GM19193 (cell line): ENCODE results near the gene FNDC7.

Source experiments
- POLR2A ChIP-seq: IDR thresholded peaks from 4 replicates; pipeline ENCODE4 v1.6.1; 2011; ENCODE audit not compliant: insufficient read depth, insufficient read length; ENCODE audit errors: extremely low read depth

FNDC7 gene

DNA sequence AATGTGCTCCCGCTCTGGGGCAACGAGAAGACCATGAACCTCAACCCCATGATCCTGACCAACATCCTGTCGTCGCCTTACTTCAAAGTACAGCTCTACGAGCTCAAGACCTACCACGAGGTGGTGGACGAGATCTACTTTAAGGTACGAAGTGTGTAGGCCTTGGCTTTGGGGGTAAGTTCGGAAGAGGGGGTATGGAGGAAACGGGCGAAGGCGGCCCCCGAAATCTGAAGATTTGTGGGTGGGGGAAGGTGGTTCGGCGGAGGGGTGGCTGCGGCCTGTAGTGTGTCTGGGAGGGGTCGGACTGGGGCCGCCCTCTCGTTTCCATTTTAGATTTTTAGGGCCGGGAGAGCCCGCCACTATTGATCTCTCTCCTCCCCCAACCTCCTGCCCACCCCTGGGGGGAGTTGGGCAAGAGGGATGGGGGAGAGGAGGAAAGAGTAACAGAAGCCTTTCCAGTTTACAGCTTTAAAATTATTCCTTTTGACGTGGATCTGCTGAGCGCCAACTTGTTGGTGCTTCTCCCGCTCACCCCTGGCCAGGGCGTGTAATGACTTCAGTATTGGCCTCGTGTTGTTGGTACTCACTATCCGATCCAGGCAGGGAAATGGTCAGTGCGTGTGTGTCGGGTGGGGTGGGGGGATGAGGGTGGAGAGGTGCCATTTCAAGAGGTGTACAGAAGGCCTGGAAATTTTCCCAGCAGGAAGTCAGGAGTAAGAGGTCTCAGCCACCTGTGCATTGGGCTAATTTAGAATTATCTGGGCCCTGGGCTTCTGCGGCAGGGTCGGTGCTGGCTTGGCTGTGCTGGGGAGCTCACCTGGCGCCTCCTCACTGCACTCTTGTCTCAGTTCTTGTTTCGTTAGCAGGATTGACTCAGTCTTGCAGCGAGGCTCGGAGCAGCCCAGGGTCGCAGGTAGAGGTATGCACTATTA lies 19.7 kb upstream of the FNDC7 start:
- no peak for TF ChIP-seq POLR2A

DNA sequence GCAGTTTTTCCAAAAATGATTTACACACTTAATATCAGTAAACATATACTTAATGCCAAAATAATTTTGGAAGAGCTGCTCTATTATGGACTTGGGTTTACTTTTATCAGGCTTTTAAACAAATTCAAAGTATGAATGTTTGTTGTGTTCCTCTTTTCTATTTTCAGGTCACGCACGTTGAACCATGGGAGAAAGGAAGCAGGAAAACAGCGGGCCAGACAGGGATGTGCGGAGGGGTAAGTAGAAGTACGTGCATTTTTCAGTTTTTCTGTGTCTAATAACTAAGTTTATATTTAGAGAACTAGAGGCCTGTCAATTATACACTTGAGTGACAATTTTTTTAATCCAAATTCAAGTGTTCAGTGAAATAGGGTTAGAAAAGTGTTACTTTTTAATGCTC lies 17.2 kb upstream of the FNDC7 start:
- no peak for TF ChIP-seq POLR2A

DNA sequence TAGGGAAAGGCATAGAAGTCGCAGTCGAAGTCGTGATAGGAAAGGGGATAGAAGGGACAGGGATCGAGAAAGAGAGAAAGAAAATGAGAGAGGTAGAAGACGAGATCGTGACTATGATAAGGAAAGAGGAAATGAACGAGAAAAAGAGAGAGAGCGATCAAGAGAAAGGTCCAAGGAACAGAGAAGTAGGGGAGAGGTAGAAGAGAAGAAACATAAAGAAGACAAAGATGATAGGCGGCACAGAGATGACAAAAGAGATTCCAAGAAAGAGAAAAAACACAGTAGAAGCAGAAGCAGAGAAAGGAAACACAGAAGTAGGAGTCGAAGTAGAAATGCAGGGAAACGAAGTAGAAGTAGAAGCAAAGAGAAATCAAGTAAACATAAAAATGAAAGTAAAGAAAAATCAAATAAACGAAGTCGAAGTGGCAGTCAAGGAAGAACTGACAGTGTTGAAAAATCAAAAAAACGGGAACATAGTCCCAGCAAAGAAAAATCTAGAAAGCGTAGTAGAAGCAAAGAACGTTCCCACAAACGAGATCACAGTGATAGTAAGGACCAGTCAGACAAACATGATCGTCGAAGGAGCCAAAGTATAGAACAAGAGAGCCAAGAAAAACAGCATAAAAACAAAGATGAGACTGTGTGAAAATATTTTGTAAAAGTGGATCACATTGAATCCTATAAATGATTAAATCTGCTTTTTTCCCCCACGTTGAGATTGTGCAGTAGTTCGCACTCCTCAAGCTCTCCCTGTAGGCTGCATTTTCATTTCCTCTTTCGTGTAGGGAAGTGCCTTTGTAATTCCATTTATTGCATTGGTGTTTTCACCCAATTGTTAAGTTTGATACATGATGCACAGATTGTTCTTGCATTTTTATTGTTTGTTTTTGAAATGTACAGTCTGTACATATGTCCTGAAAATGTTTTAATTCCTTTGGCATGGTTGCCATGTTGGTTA lies 13.1 kb upstream of the FNDC7 start:
- no peak for TF ChIP-seq POLR2A

DNA sequence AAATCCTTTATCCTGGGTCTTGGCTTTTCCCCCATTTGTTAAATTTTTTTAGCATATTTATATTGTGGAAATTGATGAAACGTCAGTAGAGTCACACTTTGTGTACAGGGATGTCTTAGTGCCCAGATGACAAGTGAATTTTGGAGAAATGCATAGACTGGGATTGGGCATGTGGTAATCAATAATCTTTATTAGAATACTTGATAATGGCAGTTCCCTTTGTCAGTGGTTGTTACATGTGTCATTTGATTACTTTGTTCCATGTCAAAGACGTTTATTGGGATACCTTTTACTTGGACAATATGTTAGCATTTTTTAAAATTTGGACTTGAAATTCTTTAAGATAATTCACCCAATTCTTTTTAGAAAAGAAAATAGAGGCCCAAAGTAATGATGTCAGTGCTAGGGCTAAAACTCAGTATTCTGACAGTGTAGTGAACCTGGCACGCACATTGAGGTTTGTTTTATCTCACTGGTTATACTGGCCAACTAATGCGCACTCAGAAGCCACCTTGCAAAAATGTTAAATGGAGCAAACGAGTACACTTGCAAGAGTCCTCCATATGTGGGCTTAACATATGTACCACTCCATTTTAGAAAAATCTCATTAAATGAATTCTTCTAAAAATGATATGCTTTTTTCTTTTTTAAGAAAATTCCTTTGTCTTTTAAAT lies 11.4 kb upstream of the FNDC7 start:
- TF ChIP-seq POLR2A = no peak

DNA sequence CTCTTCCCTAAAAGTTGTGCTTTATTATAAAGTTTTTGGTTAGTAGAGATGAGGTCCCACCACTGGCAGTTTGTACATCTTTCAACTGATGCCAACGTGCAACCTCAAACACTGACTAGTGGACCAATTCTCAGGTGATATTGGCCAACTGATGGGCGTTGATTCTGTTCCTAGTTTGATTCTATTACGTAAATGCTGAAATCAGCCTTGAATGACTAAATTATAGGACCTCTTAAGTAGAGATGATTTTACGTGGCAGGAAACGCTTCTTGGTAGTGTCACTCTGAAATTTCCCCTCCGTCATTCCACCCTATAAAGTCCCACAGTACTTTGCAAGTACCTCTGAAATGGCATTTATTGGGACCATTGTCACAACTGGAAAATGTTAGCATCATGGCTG lies 8.8 kb upstream of the FNDC7 start:
- no peak for TF ChIP-seq POLR2A

DNA sequence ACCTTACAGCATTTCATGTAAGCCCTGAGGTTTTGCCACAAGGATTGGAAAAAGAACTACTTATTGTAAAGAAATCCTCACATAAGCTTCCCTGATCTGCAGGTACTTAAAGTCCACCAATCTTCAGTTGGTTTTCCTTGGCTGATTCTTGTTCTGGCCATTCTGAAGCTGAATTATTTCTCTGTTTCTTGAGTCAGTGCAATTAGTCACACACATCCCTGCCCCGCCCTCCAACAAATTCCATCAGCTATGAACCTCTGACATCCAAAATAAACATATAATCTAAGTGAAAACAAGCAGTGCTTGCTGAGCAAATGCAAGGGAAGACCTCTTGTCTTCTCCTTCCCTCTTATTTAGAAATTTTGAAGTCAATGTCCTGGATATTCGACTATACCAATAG lies 8.2 kb upstream of the FNDC7 start:
- TF ChIP-seq POLR2A = no peak

DNA sequence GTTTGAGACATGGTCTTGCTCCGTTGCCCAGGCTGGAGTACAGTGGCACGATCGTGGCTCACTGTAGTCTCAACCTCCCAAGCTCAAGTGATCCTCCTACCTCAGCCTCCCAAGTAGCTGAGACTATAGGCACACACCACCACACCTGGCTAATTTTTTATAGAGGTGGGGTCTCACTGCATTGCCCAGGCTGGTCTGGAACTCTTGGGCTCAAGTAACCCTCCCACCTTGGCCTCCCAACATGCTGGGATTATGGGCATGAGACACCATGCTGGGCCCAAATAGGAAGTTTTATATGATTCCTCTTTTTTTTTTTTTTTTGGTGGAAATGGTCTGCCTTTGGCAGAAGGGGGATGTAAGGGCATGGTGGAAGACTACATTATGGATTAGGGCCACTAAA lies 6.1 kb upstream of the FNDC7 start:
- TF ChIP-seq POLR2A = no peak

DNA sequence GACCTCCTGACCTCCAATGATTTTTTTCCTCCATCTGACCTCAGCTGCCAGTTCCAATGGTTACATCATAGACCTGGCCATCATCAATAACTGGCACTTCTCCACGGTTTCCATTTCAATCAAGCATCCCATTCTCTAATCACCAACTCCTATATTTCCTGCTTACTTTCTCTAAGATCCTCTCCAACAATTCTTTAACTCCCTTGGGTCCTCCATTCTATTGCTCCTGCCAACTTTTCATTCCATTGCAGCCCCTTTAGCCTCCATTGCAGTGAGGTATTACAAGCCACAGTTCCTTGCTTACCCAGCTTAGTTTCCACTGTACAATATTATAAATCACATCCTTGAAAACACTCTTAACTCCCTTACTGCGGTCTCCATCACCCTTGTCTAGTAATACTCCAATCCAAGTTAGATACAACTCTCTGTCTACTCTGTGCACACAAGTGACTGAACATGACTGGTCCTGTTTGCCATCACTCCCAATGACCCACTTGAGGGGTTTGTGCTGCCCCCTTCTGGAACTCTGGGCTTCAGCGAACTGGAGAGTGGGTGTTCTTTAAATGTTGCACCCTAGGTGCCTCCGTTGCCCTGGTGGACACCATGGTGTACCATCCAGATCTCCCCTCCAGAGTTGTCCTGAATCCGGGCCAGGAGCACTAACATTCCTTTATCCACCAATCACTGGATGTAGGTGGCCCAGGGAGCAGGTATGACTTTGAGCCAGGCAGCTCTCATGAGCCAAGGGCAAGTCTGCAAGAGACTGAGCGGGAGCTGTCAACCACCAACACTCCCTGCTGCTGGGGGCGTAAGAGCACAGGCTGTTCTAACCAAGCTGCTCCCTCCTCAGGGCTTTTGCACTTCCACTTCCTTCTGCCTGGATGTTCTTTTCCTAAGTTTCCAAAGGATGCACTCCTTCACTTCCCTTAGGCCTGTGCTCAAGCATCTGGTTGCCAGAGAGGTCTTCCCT lies 3.7 kb upstream of the FNDC7 start:
- no peak for TF ChIP-seq POLR2A

DNA sequence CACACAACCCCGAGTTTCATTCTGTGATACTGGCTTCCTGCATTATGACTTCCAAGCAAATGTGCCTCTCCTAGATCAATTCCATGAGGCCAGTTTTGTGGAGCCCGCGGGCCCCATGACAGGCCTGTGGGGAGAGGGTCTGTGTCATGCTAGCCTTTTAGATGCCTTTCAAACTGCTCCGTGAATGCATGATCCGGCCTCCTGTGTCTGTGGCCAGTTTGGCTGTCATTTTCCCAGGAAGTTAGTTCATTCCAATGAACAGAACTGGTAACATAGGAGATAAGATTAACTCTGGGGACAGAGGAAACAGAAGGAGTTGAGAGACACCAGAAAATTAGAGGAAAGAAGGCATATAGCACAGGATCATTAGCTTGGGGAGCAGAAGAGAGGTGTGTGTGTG lies 3.2 kb downstream of the FNDC7 start:
- TF ChIP-seq POLR2A = no peak

DNA sequence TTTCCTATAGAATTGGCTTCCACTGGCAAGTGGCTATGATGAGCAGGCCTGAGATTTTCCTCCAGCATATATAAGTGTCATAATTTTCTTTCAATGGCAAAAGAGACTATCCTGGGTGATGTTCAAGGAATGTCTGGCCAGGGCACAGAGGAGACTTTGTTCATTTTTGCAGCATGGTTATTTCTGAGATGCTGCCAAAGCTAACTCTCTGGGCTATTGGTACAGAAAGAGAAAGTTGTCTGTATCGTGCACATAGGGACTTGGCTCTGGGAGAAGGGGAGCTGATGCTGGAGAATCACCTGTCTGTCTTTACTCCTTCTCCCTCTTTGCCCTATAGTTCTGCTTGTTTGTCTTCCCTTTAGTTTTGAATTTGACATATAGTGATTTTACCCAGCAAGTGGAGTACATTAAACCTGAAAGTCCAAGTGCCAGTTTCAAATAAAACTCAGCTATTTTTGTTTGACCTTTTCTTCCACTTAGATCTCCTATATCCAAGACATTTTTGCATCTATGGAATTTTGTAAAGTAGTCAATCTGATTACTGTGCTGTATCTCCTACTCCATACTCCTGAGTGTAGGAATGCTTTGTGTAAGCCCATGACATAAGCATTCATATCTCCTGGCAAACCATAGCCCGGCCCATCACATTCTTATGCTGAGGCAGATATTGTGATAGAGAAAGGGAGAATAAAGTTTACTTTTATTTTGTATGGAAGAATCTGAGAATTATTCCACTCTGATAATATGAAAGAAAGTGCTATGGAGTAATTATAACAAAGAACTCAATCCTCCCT lies 3.9 kb downstream of the FNDC7 start:
- no peak for TF ChIP-seq POLR2A

DNA sequence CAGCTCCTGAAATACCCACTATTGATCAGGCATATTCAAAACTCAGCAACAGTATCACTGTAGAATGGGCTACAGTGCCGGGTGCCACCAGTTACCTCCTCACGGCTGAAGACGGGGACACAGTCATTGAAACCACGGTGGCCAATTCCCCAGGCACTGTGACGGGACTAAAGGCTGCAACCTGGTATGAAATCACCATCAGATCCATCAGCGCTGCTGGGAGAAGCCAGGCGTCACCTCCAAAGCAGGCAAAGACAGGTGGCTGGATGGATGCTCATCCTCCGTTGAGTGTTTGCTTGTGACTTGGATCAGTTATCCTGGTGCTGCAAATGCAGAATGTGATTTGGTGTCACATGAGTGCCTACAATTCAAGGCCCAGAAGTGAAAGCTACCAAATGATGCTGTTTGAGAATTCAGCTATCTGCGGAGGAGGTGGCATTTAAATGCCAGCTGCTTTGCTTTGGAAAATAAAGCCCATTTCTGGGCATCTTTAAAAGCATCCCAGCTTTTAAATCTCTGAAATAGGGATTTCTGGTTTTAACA lies 5.1 kb downstream of the FNDC7 start:
- no peak for TF ChIP-seq POLR2A

DNA sequence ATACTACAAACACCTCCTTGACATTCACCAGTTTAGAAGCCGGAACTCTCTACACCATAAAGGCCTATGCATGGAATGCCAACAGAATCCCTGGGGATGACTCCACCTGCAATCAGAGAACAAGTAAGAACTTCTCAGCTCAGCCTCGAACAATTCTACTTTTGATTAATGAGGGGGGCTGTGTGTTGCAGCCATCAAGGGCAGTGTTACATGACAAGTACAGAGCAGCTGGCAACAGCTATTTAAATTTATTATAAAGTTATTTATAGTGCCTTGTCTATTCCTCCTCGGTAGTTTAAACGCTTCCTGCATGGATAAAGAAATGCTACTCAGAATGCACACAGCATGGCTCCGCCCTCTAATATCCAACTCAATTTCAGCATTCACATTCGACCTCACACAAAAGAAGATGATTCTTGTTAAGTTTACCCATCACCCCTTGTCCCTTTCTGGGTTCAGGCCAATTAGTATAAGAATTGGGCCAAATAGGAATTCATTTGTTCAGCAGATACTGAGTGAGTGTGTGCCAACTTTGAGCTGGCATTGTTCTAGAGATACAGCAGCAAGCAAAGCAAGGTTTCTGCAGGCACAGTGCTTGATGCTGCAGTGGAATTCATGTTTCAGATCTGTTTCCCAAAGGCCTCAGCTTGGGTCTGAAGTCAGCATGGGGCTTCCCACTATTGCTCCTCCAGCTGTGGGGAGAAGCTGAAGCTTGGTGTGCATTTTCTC lies 6.4 kb downstream of the FNDC7 start:
- no peak for TF ChIP-seq POLR2A

DNA sequence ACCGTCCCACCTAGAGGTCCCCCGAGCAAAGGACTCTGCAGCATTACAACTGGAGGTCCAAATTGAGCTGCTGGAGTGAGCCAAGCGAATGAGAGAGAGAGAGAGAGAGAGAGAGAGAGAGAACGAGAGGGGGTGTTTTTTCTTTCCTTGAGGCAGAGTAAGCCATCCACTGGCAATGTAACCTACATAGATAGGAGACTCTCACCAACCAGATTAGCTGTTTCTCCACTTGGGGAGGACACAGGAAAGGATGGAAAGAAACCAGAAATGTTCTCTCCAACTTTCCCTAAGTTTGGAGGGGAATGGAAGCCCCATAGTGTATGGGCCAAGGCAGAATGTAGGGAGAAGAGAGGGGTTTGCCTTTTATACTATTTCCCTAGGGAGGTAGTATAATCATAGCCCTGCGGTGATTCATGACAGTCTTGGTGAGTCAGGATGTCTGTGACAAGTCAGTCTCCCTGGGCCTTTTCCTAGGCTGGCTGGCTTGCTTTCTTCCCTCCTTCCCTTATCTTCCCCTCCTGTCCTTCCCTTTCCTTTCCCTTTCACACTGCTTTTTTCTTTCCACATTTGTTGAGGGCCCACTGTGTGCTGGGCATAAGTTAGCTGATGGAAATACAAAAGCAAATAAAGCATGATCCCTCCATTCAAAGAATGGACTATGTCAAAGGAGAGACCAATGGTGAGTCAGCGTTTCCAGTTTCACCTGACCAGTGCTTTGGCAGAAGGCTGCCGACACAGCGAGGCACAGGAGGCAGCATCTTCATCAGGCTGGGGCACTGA lies 7.1 kb downstream of the FNDC7 start:
- no peak for TF ChIP-seq POLR2A
